HL-60/S4 (cell line): ENCODE measurements around the gene GIMAP7.
"Not testable (repeated sequence)": the region's sequence is repeated elsewhere in the genome, so short reads cannot be mapped to it uniquely, and the experiment has no call there.

Experiments
- in situ Hi-C: fragments of 300-500 bp; cut with MboI; formaldehyde crosslinking; loops from 2 replicates; pipeline ENCODE4 v1.14.3; 2022; ENCODE audit warnings: low sequenced_read_pairs

Gene GIMAP7

GRCh38 chr7:150511048-150511447, 3.6 kb upstream of the GIMAP7 start:
- in situ Hi-C loops, result no loop called here

- in situ Hi-C loops, result no loop called here
Observed at GRCh38 chr7:150513758-150514157, 914 bp upstream of the GIMAP7 start.

GRCh38 chr7:150515248-150516147, 826 bp downstream of the GIMAP7 start:
- in situ Hi-C loops, result no loop called here

- in situ Hi-C loops, result no loop called here
Observed at GRCh38 chr7:150516956-150517745, 2.5 kb downstream of the GIMAP7 start.

- in situ Hi-C loops, result no loop called here
Observed at GRCh38 chr7:150519310-150519709, 4.6 kb downstream of the GIMAP7 start.

- in situ Hi-C loops, result no loop called here
Observed at GRCh38 chr7:150520145-150520544, 5.5 kb downstream of the GIMAP7 start.

GRCh38 chr7:150522931-150523330, 8.3 kb downstream of the GIMAP7 start:
- in situ Hi-C loops, result not testable (repeated sequence)

GRCh38 chr7:150524018-150524417, 9.3 kb downstream of the GIMAP7 start:
- in situ Hi-C loops, result no loop called here

GRCh38 chr7:150531704-150532103, 17.0 kb downstream of the GIMAP7 start:
- in situ Hi-C loops, result no loop called here

- in situ Hi-C loops, result no loop called here
Observed at GRCh38 chr7:150538259-150538658, 23.6 kb downstream of the GIMAP7 start.

- in situ Hi-C loops, result no loop called here
Observed at GRCh38 chr7:150553163-150553562, 38.5 kb downstream of the GIMAP7 start.

- in situ Hi-C loops, result no loop called here
Observed at GRCh38 chr7:150556521-150557138, 42.0 kb downstream of the GIMAP7 start.

GRCh38 chr7:150560486-150560885, 45.8 kb downstream of the GIMAP7 start:
- in situ Hi-C loops, result no loop called here

GRCh38 chr7:150562919-150563318, 48.2 kb downstream of the GIMAP7 start:
- in situ Hi-C loops, result no loop called here

GRCh38 chr7:150564006-150564405, 49.3 kb downstream of the GIMAP7 start:
- in situ Hi-C loops, result no loop called here

- in situ Hi-C loops, result no loop called here
Observed at GRCh38 chr7:150564566-150564965, 49.9 kb downstream of the GIMAP7 start.

GRCh38 chr7:150565239-150565638, 50.6 kb downstream of the GIMAP7 start:
- in situ Hi-C loops, result no loop called here

GRCh38 chr7:150566123-150566522, 51.5 kb downstream of the GIMAP7 start:
- in situ Hi-C loops, result no loop called here

GRCh38 chr7:150566572-150566971, 51.9 kb downstream of the GIMAP7 start:
- in situ Hi-C loops, result no loop called here

- in situ Hi-C loops, result no loop called here
Observed at GRCh38 chr7:150567169-150567568, 52.5 kb downstream of the GIMAP7 start, which contains the start of gene GIMAP4. GIMAP4 (plus strand) TSS chr7:150567390; CDS start chr7:150569902, 2,512 bp downstream.

GRCh38 chr7:150567871-150568301, 53.2 kb downstream of the GIMAP7 start:
- in situ Hi-C loops, result no loop called here
